Stimulated activated naive CD8-positive, alpha-beta T cell treated with anti-CD3 and anti-CD28 coated beads, Interleukin-15, Interleukin-2, amounts not matched to agents 100 ng/mL and 50 ng/mL, for 24 hours (primary cell): ENCODE data around the gene CTSZ.
"Not testable (repeated sequence)": the region's sequence is repeated elsewhere in the genome, so short reads cannot be mapped to it uniquely, and the experiment has no call there.

Experiments used
- H3K27ac Mint-ChIP-seq: one replicate; pipeline ENCODE4 v1.8.0; 2021; ENCODE audit warnings: mild to moderate bottlenecking, mixed read lengths
- H3K27me3 Mint-ChIP-seq: one replicate; pipeline ENCODE4 v1.8.0; 2021; ENCODE audit warnings: mixed read lengths
- H3K36me3 Mint-ChIP-seq: one replicate; pipeline ENCODE4 v1.8.0; 2021; ENCODE audit warnings: low read depth, mixed read lengths
- H3K4me1 Mint-ChIP-seq: one replicate; pipeline ENCODE4 v1.8.0; 2021; ENCODE audit warnings: low read depth, mixed read lengths
- H3K4me3 Mint-ChIP-seq: one replicate; pipeline ENCODE4 v1.8.0; 2021; ENCODE audit warnings: mild to moderate bottlenecking, mixed read lengths
- H3K9me3 Mint-ChIP-seq: one replicate; pipeline ENCODE4 v1.8.0; 2021; ENCODE audit warnings: mixed read lengths

The CTSZ gene

GRCh38 chr20:58988565-58988882 is 18.5 kb downstream of the CTSZ start:
- H3K9me3 Mint-ChIP-seq: no peaks in the 10 kb centered on the region
- no peak overlapping the region for H3K4me3 Mint-ChIP-seq
- H3K36me3 Mint-ChIP-seq: peaks cover 81% of the 10 kb centered on the region
- no peak overlapping the region for H3K27ac Mint-ChIP-seq
- peaks cover 23% of the 10 kb centered on the region for H3K4me1 Mint-ChIP-seq
- no peaks in the 10 kb centered on the region for H3K27me3 Mint-ChIP-seq

DNA sequence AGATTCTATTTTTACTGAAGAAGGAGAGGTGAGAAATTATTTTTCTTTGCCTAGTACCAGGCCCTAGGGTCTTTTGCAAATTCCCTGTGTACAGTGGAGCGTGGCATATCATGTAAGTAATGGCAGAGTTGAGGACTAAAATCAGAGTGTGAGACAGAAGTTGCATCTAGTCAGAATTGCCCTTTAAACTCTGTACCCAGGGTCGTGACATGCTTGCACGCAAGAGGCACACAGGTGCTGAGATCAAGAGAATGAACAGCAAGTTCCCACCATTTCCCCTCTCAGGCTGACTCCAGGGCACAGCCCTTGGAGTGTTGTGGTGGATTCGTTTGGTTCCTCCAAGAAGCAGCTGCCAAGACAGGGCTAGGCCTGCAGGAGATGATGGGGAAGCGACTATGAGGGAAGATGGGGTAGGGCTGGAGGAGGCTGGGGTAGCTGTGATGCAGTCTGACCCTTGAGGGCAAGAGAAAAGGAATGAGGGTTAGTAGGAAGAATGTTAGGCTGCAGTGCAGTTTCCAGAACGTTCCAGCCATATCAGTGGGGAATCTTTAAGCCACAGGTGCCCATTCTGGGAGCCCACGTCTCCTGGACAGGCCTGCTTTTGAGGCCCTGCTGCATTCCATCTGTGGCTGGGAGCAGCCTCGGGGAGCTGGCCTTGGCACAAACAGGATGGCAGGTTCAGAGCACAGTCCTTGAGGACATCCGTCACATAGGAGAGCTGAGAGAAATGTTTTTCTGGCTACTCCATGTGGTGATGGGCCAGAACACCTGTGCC is 19.1 kb downstream of the CTSZ start:
- Mint-ChIP-seq H3K4me1 (peaks cover 27% of the 10 kb centered on the region), H3K4me3 (no peak overlapping the region), H3K27ac (no peak overlapping the region), H3K36me3 (peaks cover 79% of the 10 kb centered on the region), H3K9me3 (no peaks in the 10 kb centered on the region), H3K27me3 (no peaks in the 10 kb centered on the region)

DNA sequence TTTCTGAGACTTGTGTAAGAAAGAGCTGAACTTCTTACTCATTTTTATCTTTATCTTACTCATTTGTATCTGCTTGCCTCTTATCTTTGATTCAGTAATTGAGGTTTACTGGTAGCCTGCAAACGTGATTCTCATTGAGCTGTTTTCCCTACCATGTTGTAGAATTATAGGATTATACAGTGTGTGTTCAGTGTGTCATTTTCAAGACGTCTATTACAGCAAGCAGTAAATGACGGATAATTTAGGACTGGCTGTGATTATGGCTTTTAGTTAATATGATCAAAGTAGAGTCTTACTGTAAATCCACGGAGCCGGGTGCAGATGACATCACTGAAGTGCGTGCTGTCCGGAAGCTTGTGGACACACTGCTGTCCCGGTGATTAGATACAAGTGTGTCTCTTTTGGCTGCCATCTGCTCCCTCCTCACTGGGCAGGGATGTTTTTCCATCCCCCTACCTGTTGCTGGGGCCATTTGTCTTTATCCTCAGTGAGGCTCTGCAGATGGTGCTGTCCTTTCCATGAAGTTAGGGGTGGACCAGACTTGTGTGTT is 20.0 kb downstream of the CTSZ start:
- peaks cover 36% of the 10 kb centered on the region for H3K4me1 Mint-ChIP-seq
- H3K27me3 Mint-ChIP-seq: no peaks in the 10 kb centered on the region
- no peaks in the 10 kb centered on the region for H3K9me3 Mint-ChIP-seq
- no peak overlapping the region for H3K4me3 Mint-ChIP-seq
- peaks cover 76% of the 10 kb centered on the region for H3K36me3 Mint-ChIP-seq
- no peak overlapping the region for H3K27ac Mint-ChIP-seq

- Mint-ChIP-seq H3K27me3 (no peaks in the 10 kb centered on the region), H3K27ac (no peak overlapping the region), H3K36me3 (peaks cover 70% of the 10 kb centered on the region), H3K4me1 (peaks cover 36% of the 10 kb centered on the region), H3K9me3 (no peaks in the 10 kb centered on the region), H3K4me3 (no peak overlapping the region)
Measured at GRCh38 chr20:58986286-58986967, 20.6 kb downstream of the CTSZ start.

DNA sequence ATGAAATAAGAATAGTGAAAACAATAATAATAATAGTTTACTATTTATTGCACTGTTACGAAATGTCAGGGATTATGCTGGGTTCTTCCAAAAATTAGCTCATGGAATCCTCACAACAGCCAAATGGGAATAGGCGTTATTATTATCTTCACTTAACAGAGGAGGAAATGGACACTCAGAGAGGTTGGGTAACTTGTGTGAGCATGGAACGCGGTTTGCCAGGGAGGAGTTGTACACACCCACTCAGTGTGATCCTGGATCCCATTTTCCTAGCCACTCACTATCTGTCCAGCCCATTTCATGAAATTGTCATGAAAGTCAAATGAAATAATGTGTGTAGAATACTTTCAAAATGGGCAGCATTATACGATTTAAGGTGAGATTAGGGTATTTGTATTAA is 21.4 kb downstream of the CTSZ start:
- no peaks in the 10 kb centered on the region for H3K9me3 Mint-ChIP-seq
- peaks cover 36% of the 10 kb centered on the region for H3K4me1 Mint-ChIP-seq
- H3K27ac Mint-ChIP-seq: no peak overlapping the region
- H3K27me3 Mint-ChIP-seq: no peaks in the 10 kb centered on the region
- H3K4me3 Mint-ChIP-seq: no peak overlapping the region
- H3K36me3 Mint-ChIP-seq: peaks cover 62% of the 10 kb centered on the region

- no peaks in the 10 kb centered on the region for H3K27me3 Mint-ChIP-seq
- peaks cover 53% of the 10 kb centered on the region for H3K36me3 Mint-ChIP-seq
- no peak overlapping the region for H3K4me3 Mint-ChIP-seq
- no peaks in the 10 kb centered on the region for H3K9me3 Mint-ChIP-seq
- peaks cover 36% of the 10 kb centered on the region for H3K4me1 Mint-ChIP-seq
- peak overlapping the region; percentile 54 for H3K27ac Mint-ChIP-seq
Measured at GRCh38 chr20:58984691-58985090, 22.4 kb downstream of the CTSZ start.

DNA sequence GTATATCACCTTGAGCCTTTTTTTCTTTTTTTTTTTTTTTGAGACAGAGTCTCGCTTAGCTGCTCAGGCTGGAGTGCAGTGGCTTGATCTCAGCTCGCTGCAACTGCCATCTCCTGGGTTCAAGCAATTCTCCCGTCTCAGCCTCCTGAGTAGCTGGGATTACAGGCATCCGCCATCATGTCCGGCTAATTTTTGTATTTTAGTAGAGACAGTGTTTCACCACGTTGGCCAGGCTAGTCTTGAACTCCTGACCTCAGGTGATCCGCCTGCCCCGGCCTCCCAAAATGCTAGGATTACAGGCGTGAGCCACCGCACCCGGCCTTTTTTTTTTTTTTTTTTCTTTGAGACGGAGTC is 24.0 kb downstream of the CTSZ start:
- not testable (repeated sequence) for H3K27me3 Mint-ChIP-seq, H3K9me3 Mint-ChIP-seq, H3K4me3 Mint-ChIP-seq, H3K27ac Mint-ChIP-seq
- H3K4me1 Mint-ChIP-seq: peaks cover 36% of the 10 kb centered on the region
- H3K36me3 Mint-ChIP-seq: peaks cover 41% of the 10 kb centered on the region

DNA sequence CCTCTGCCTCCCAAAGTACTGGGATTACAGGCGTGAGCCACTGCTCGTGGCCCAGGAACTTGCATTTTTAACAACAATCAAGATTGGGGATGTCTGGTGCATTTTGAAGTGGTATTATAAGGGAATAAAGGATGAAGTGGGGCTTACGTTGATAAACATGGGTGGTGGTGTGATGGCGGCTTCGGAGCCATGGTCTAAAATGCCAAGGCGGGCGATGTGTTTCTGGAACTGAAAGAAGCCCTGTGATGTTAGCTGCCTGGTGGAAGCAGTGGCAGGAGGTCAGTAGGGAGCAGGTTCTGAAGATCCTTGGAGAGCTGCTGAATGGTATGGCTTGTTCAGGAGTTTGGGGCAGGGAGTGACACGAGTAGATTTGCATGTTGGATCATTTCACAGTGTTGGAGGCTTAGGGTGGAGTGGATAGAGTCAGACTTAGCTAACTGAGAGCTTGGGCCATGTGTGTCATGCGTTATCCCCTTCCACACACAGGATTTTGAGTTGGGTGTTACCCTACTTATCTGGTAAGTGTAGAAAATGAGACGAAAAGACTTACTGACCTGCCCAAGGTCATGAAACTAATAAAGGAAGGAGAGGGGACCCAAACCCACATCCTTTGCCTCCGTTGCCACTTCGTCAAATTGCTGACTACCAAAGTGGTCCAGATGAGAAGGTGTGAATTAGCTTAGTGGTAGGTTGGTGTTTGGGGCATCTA is 24.5 kb downstream of the CTSZ start:
- Mint-ChIP-seq H3K4me1 (peaks cover 36% of the 10 kb centered on the region), H3K9me3 (no peaks in the 10 kb centered on the region), H3K27ac (peak overlapping the region; percentile 85), H3K36me3 (peaks cover 36% of the 10 kb centered on the region), H3K27me3 (no peaks in the 10 kb centered on the region), H3K4me3 (peak overlapping the region; percentile 92)

- Mint-ChIP-seq H3K36me3 (peaks cover 28% of the 10 kb centered on the region), H3K27me3 (no peaks in the 10 kb centered on the region), H3K4me1 (peaks cover 36% of the 10 kb centered on the region), H3K4me3 (peak overlapping the region; percentile 92), H3K9me3 (no peaks in the 10 kb centered on the region), H3K27ac (peak overlapping the region; percentile 89)
Measured at GRCh38 chr20:58981628-58982364, 25.3 kb downstream of the CTSZ start.

- Mint-ChIP-seq H3K9me3 (no peaks in the 10 kb centered on the region), H3K4me3 (peak within 1 kb of the TSS; percentile 92), H3K27me3 (no peaks in the 10 kb centered on the region), H3K27ac (peak within 1 kb of the TSS; percentile 89), H3K36me3 (peaks cover 22% of the 10 kb centered on the region), H3K4me1 (peaks cover 35% of the 10 kb centered on the region)
Measured at GRCh38 chr20:58980711-58981627, 26.1 kb downstream of the CTSZ start, which contains the start of gene NELFCD. Gene NELFCD, plus strand, starts transcription at chr20:58981256. Its CDS starts 54 bp downstream, at chr20:58981310.

DNA sequence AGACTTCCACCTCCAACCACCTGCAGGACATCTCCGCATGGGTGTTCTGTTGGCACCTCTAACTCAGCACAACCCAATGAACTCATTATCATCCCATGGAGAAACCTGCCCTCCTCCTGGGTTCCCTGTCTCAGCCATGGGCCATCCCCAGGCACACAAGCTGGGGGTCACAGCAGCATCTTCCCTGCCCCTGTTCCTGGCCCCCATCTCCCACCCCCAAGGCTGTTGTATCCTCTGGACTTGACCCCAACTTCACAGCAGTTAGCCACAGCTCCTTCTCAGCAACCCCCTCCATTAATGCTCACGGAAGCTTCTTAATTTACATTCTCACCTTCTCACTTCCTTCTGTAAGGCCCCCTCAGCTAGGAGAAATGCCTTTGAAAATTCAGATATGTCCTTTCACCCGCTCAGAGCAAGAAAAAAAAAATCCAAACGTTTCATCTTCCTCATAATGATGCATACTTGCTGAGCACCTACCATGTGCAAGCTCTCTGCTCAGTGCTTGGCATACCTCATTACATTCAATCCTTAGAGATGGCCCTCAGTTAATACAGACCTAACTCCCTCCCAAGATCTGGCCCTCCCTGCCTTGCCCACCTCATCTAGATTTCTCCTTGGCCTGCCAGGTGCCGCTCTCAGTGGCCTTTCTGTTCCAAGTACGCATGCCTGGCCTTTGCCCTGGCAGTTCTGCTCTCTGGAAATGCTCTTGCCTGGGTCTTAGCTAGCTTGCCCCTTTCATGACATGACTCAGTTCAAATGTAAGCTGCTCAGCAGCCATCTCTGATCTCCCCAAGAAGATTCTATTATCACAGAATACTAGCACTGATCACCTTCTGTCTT is 28.5 kb downstream of the CTSZ start:
- no peak overlapping the region for H3K4me3 Mint-ChIP-seq
- H3K27ac Mint-ChIP-seq: no peak overlapping the region
- H3K4me1 Mint-ChIP-seq: peaks cover 14% of the 10 kb centered on the region
- H3K36me3 Mint-ChIP-seq: peaks cover 16% of the 10 kb centered on the region
- no peaks in the 10 kb centered on the region for H3K27me3 Mint-ChIP-seq
- peaks cover 7% of the 10 kb centered on the region for H3K9me3 Mint-ChIP-seq

GRCh38 chr20:58976061-58976730 is 30.9 kb downstream of the CTSZ start:
- Mint-ChIP-seq H3K4me3 (no peak overlapping the region), H3K27me3 (no peaks in the 10 kb centered on the region), H3K4me1 (no peaks in the 10 kb centered on the region), H3K9me3 (peaks cover 7% of the 10 kb centered on the region), H3K27ac (no peak overlapping the region), H3K36me3 (peaks cover 9% of the 10 kb centered on the region)

DNA sequence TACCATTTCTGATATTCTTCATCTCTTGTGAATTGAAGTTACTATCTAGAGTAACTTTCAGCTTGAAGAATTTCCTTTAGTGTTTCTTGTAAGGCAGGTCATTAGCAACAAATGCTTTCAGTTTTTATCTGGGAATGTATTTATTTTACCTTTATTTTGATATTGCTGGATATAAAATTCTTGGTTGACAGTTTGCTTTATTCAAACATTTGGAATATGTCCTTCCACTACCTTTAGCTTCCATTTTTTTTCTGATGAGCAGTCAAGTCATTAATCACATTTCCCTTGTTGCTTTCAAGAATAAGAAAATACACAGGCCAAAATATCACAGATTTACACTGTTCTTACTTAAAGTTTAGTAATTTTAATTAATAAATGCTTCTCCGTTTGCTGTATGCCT is 31.7 kb downstream of the CTSZ start:
- peaks cover 9% of the 10 kb centered on the region for H3K36me3 Mint-ChIP-seq
- no peaks in the 10 kb centered on the region for H3K27me3 Mint-ChIP-seq
- no peak overlapping the region for H3K27ac Mint-ChIP-seq
- no peak overlapping the region for H3K4me3 Mint-ChIP-seq
- peaks cover 7% of the 10 kb centered on the region for H3K9me3 Mint-ChIP-seq
- peaks cover 2% of the 10 kb centered on the region for H3K4me1 Mint-ChIP-seq
